CD4-positive, CD25-positive, alpha-beta regulatory T cell (primary cell): Measurements from ENCODE around the gene MON2. TPM values are rescaled to one million over a fixed set of nuclear protein-coding genes. Genes with fewer than 3 reads are reported as not detected.
"Not testable (repeated sequence)": the region's sequence is repeated elsewhere in the genome, so short reads cannot be mapped to it uniquely, and the experiment has no call there.

Source experiments
- ATAC-seq, 2 donors: fragments of 150-1000 bp; cut with Tn5 transposase; one replicate each; pipeline ENCODE4 v1.10.0; 2021; ENCODE audit warnings: low read depth in 2 of 2, moderate number of reproducible peaks in 2 of 2, moderate library complexity in 1 of 2
- DNase-seq, 3 donors: peaks; one replicate each; pipeline versions ENCODE4 v3.0.0 to v3.0.0-alpha.2; 2012 to 2022; ENCODE audit warnings: mixed read lengths in 1 of 3
- H3K27ac ChIP-seq: one replicate; pipeline ENCODE4 v1.7.0; 2013; ENCODE audit warnings: mild to moderate bottlenecking, low read length; ENCODE audit not compliant: insufficient read depth, poor library complexity, severe bottlenecking
- H3K27me3 ChIP-seq: one replicate; pipeline ENCODE4 v1.7.0; 2013; ENCODE audit warnings: low read length; ENCODE audit not compliant: control insufficient read depth, insufficient read depth
- H3K36me3 ChIP-seq: one replicate; pipeline ENCODE4 v1.7.0; 2013; ENCODE audit warnings: mild to moderate bottlenecking, low read length, moderate library complexity; ENCODE audit not compliant: control insufficient read depth, insufficient read depth
- H3K4me1 ChIP-seq: 2 replicates; pipeline ENCODE4 v1.7.0; 2013; ENCODE audit warnings: mild to moderate bottlenecking, low read length; ENCODE audit not compliant: insufficient read depth, control insufficient read depth, poor library complexity, severe bottlenecking
- H3K4me3 ChIP-seq: one replicate; pipeline ENCODE4 v1.7.0; 2013; ENCODE audit warnings: low read depth, mild to moderate bottlenecking, low read length, moderate library complexity
- H3K9me3 ChIP-seq, 2 experiments: 1 replicate in 1 of 2; 2 replicates in 1 of 2; pipeline ENCODE4 v1.7.0; 2013; ENCODE audit warnings: low read length in 2 of 2, mild to moderate bottlenecking in 1 of 2, moderate library complexity in 1 of 2; ENCODE audit not compliant: control insufficient read depth in 2 of 2
- H3K27ac Mint-ChIP-seq, 3 donors: one replicate each; pipeline ENCODE4 v1.8.0; 2020 to 2022; ENCODE audit warnings: mild to moderate bottlenecking in 3 of 3, mixed read lengths in 3 of 3, moderate library complexity in 2 of 3
- H3K27me3 Mint-ChIP-seq: one replicate; pipeline ENCODE4 v1.8.0; 2022; ENCODE audit warnings: mild to moderate bottlenecking, mixed read lengths
- H3K36me3 Mint-ChIP-seq: one replicate; pipeline ENCODE4 v1.8.0; 2020; ENCODE audit warnings: mixed read lengths
- H3K4me1 Mint-ChIP-seq, 4 donors: one replicate each; pipeline ENCODE4 v1.8.0; 2020 to 2022; ENCODE audit warnings: mixed read lengths in 4 of 4, mild to moderate bottlenecking in 1 of 4
- H3K4me3 Mint-ChIP-seq, 4 donors: one replicate each; pipeline ENCODE4 v1.8.0; 2020 to 2022; ENCODE audit warnings: mild to moderate bottlenecking in 4 of 4, mixed read lengths in 4 of 4, moderate library complexity in 3 of 4
- H3K9me3 Mint-ChIP-seq, 7 donors: one replicate each; pipeline ENCODE4 v1.8.0; 2020 to 2022; ENCODE audit warnings: mixed read lengths in 7 of 7, mild to moderate bottlenecking in 3 of 7, moderate library complexity in 2 of 7
- polyA plus RNA-seq, 4 donors: library from polyadenylated mRNA; unstranded; fragments of 300-500 nt; fragmentation: Illumina TruSeq; gene quantifications; one replicate each; pipeline ENCODE4 v1.2.3, GENCODE V29; 2021
- total RNA-seq: library from RNA; stranded (reverse); gene quantifications from one replicate; pipeline ENCODE4 v1.2.3, GENCODE V29; 2022

Gene MON2
- total and polyA plus RNA-seq, 5 donors from 2014 or later, result 14.4 to 70.1 (median 16.2) TPM

DNA sequence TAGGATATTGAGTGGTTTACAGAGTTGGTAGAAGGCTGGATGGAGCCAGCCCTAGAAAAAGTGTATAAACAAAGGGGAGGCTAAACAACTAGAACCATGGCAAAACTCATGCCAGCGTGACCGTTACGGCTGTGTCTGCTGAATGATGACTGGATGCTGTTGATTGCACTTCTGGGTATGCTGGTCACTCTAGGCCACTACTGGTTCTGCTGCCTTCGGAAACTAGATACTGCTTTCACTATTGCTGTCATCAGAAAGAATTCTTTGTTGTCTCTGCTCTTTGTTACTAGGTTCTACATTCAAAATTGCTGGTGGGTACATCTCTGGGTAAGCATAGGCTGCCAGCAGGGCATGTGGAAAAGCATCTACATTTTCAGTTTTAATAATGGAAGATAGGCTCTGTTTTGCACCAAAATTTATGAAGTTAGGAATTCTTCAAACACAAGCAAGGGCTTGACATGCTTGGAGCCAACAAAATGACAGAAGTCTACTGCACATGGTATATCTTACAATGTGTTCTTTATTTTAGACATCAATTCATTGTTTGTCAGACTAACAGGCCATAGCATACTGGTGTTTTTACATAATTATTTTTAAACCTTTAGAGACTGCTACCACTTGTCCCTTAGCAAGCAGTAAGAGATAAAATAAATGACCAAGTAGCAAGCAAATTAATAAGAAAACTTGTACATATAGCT lies 15.4 kb downstream of the MON2 start:
- peaks cover 32 to 58% (median 54%) of the 10 kb centered on the region in 4 donors for H3K4me1 Mint-ChIP-seq
- H3K36me3 ChIP-seq, result peaks cover 20% of the 10 kb centered on the region
- H3K27ac Mint-ChIP-seq, result no peak overlapping the region
- no peak overlapping the region for H3K4me3 ChIP-seq
- no peaks in the 10 kb centered on the region for H3K27me3 ChIP-seq
- no peaks in the 10 kb centered on the region for H3K4me1 ChIP-seq
- ATAC-seq (no peak), DNase-seq (no peak)
- H3K36me3 Mint-ChIP-seq, result peaks cover 25% of the 10 kb centered on the region
- H3K9me3 Mint-ChIP-seq, result no peaks in the 10 kb centered on the region
- H3K4me3 Mint-ChIP-seq, result peak overlapping the region in 1 of 4 donors; percentile 32
- no peak overlapping the region for H3K27ac ChIP-seq
- H3K27me3 Mint-ChIP-seq, result no peaks in the 10 kb centered on the region
- H3K9me3 ChIP-seq, result no peaks in the 10 kb centered on the region

DNA sequence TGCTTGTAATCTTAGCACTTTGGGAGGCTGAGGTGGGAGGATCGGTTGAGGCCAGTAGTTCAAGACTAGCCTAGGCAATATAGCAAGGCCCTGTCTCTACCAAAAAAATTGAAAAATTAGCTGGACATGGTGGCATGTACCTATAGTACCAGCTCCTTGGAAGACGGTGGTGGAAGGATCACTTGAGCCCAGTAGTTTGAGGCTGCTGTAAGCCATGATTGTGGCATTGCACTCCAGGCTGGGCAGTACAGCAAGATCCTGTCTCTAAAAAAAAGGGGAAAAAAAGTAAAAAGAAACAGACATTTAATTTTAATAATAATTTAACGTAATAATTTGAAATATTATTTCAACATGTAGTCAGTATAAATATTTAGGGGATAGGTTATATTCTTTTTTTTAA lies 16.1 kb downstream of the MON2 start:
- H3K27me3 Mint-ChIP-seq, result no peaks in the 10 kb centered on the region
- H3K4me3 ChIP-seq, result no peak overlapping the region
- no peaks in the 10 kb centered on the region for H3K4me1 ChIP-seq
- peaks cover 21% of the 10 kb centered on the region for H3K36me3 Mint-ChIP-seq
- no peaks in the 10 kb centered on the region for H3K9me3 Mint-ChIP-seq
- no peaks in the 10 kb centered on the region for H3K27me3 ChIP-seq
- ATAC-seq (no peak), DNase-seq (no peak)
- no peak overlapping the region for H3K27ac Mint-ChIP-seq
- H3K36me3 ChIP-seq, result peaks cover 17% of the 10 kb centered on the region
- H3K4me3 Mint-ChIP-seq, result no peak overlapping the region
- H3K27ac ChIP-seq, result no peak overlapping the region
- H3K4me1 Mint-ChIP-seq, result peaks cover 30 to 59% (median 51%) of the 10 kb centered on the region in 4 donors
- H3K9me3 ChIP-seq, result no peaks in the 10 kb centered on the region

- Mint-ChIP-seq H3K9me3 (no peaks in the 10 kb centered on the region), H3K27ac (peak overlapping the region in 2 of 3 donors; percentile 10 to 49), H3K4me3 (no peak overlapping the region), H3K36me3 (peaks cover 12% of the 10 kb centered on the region), H3K27me3 (no peaks in the 10 kb centered on the region), H3K4me1 (peaks cover 28 to 52% (median 47%) of the 10 kb centered on the region in 4 donors)
- no peak for DNase-seq
- no peaks in the 10 kb centered on the region for H3K9me3 ChIP-seq
- H3K4me3 ChIP-seq, result no peak overlapping the region
- H3K36me3 ChIP-seq, result peaks cover 17% of the 10 kb centered on the region
- no peak overlapping the region for H3K27ac ChIP-seq
- no peaks in the 10 kb centered on the region for H3K27me3 ChIP-seq
- ATAC-seq, result no peak
- no peaks in the 10 kb centered on the region for H3K4me1 ChIP-seq
Measured at GRCh38 chr12:62484233-62484632, 17.6 kb downstream of the MON2 start.

DNA sequence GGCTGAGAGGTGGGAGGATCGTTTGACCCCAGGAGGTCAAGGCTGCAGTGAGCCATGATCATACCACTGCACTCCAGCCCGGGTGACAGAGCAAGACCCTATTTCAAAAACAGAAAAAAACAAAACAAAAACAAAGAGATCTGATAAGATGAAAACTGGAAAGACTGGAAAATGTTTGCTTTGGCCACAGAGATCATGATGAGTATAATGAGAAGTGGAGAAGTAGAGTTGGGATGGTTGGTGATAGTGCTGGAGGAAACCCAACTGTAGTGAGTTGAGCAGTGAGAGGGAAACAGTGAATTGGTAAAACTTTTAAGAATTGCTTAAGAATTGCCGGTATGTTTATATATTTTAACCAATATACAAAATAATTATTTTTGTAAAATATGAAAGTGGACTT lies 39.2 kb downstream of the MON2 start:
- DNase-seq, result no peak
- Mint-ChIP-seq H3K4me3 (no peak overlapping the region), H3K36me3 (peaks cover 60% of the 10 kb centered on the region), H3K27me3 (no peaks in the 10 kb centered on the region), H3K27ac (no peak overlapping the region), H3K9me3 (peaks cover 0 to 1% (median 0%) of the 10 kb centered on the region in 7 donors), H3K4me1 (peaks cover 0 to 20% (median 6%) of the 10 kb centered on the region in 4 donors)
- Histone ChIP-seq H3K4me3 (no peak overlapping the region), H3K4me1 (no peaks in the 10 kb centered on the region), H3K27ac (no peak overlapping the region), H3K9me3 (no peaks in the 10 kb centered on the region), H3K27me3 (no peaks in the 10 kb centered on the region), H3K36me3 (peaks cover 56% of the 10 kb centered on the region)
- ATAC-seq, result no peak

DNA sequence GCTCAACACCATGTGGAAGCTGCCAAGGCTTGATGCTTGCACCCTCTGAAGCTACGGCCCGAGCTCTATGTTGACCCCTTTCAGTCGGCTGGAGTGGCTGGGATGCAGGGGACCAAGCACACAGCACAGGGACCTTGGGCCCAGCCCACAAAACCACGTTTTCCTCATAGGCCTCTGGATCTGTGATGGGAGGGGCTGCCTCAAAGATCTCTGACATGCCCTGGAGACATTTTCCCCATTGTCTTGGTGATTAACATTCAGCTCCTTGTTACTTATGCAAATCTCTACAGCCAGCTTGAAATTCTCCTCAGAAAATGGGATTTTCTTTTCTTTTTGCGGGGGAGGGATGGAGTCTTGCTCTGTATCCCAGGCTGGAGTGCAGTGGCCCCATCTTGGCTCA lies 46.3 kb downstream of the MON2 start:
- Mint-ChIP-seq H3K27me3 (no peaks in the 10 kb centered on the region), H3K27ac (peak overlapping the region in 1 of 3 donors; percentile 62), H3K4me3 (no peak overlapping the region), H3K9me3 (peaks cover 0 to 11% (median 0%) of the 10 kb centered on the region in 7 donors), H3K4me1 (peaks cover 6 to 24% (median 10%) of the 10 kb centered on the region in 4 donors), H3K36me3 (peaks cover 52% of the 10 kb centered on the region)
- H3K9me3 ChIP-seq, result no peaks in the 10 kb centered on the region
- H3K4me1 ChIP-seq, result no peaks in the 10 kb centered on the region
- ATAC-seq (no peak), DNase-seq (no peak)
- H3K36me3 ChIP-seq, result peaks cover 23% of the 10 kb centered on the region
- H3K4me3 ChIP-seq, result no peak overlapping the region
- no peak overlapping the region for H3K27ac ChIP-seq
- H3K27me3 ChIP-seq, result no peaks in the 10 kb centered on the region

DNA sequence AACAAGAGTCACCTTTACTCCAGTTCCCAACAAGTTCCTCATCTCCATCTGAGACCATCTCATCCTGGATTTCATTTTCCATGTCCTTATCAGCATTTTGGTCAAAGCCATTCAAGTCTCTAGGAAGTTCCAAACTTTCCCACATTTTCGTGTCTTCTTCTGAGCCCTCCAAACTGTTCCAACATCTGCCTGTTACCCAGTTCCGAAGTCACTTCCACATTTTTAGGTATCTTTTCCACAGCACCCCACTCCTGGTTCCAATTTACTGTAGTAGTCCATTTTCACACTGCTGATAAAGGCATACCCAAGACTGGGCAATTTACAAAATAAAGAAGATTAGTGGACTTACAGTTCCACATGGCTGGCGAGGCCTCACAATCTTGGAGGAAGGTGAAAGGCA lies 47.5 kb downstream of the MON2 start:
- H3K4me1 ChIP-seq, H3K9me3 ChIP-seq, H3K27ac Mint-ChIP-seq, H3K27me3 Mint-ChIP-seq, ATAC-seq, H3K27ac ChIP-seq, H3K4me3 Mint-ChIP-seq, H3K4me3 ChIP-seq, DNase-seq, H3K27me3 ChIP-seq: not testable (repeated sequence)
- H3K36me3 Mint-ChIP-seq, result peaks cover 52% of the 10 kb centered on the region
- H3K36me3 ChIP-seq, result peaks cover 16% of the 10 kb centered on the region
- H3K4me1 Mint-ChIP-seq, result peaks cover 5 to 30% (median 12%) of the 10 kb centered on the region in 4 donors
- H3K9me3 Mint-ChIP-seq, result peaks cover 0 to 11% (median 0%) of the 10 kb centered on the region in 7 donors

DNA sequence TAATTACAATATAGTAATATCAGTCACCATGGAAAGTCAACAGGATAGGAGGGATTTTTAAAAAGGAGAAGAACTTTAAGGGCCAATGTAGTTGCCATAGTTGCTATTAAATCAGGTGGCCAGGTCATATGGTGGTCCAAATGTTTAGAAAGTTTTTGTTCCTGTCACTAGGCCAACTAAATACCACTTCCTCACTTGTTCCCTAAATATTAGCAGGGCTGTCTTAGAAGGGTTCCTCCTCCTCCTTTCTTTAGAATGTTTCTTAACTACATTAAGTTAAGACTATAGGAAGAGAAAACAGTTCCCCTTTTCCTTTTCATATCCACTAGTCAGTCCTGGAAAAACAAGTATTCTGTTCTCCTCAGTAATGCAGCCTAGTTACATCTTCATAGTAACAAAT lies 50.3 kb downstream of the MON2 start:
- peaks cover 5 to 32% (median 8%) of the 10 kb centered on the region in 4 donors for H3K4me1 Mint-ChIP-seq
- ATAC-seq, result no peak
- H3K27ac Mint-ChIP-seq, result peak overlapping the region in 1 of 3 donors; percentile 34

GRCh38 chr12:62517887-62518286 lies 51.3 kb downstream of the MON2 start:
- H3K27ac Mint-ChIP-seq, result peak overlapping the region in 2 of 3 donors; percentile 34 to 42
- H3K9me3 ChIP-seq, result no peaks in the 10 kb centered on the region
- H3K36me3 Mint-ChIP-seq, result peaks cover 27% of the 10 kb centered on the region
- H3K36me3 ChIP-seq, result peaks cover 2% of the 10 kb centered on the region
- no peak overlapping the region for H3K4me3 Mint-ChIP-seq
- H3K4me1 Mint-ChIP-seq, result peaks cover 6 to 37% (median 12%) of the 10 kb centered on the region in 4 donors
- H3K4me3 ChIP-seq, result no peak overlapping the region
- H3K27ac ChIP-seq, result no peak overlapping the region
- H3K27me3 Mint-ChIP-seq, result no peaks in the 10 kb centered on the region
- no peaks in the 10 kb centered on the region for H3K27me3 ChIP-seq
- peaks cover 0 to 5% (median 0%) of the 10 kb centered on the region in 7 donors for H3K9me3 Mint-ChIP-seq
- H3K4me1 ChIP-seq, result no peaks in the 10 kb centered on the region
- ATAC-seq, result peak in 1 of 2 donors; percentile 47
- DNase-seq, result peak in 1 of 3 donors; percentile 23

More for the DNA sequence above, 50.3 kb downstream of the MON2 start:
- Mint-ChIP-seq H3K27me3 (no peaks in the 10 kb centered on the region), H3K36me3 (peaks cover 31% of the 10 kb centered on the region), H3K4me3 (no peak overlapping the region), H3K9me3 (peaks cover 0 to 5% (median 0%) of the 10 kb centered on the region in 7 donors)
- Histone ChIP-seq H3K4me3 (no peak overlapping the region), H3K27ac (no peak overlapping the region), H3K9me3 (no peaks in the 10 kb centered on the region), H3K36me3 (peaks cover 5% of the 10 kb centered on the region), H3K4me1 (no peaks in the 10 kb centered on the region), H3K27me3 (no peaks in the 10 kb centered on the region)
- no peak for DNase-seq
